Cardiac ventricle fibroblast (primary cell): ENCODE data around the gene ATP6V0D1. TPM values are rescaled to one million over a fixed set of nuclear protein-coding genes. Genes with fewer than 3 reads are reported as not detected.

Source experiments
- total RNA-seq: library from RNA; depleted of rRNA; stranded (reverse); fragments of >200 nt; gene quantifications from 2 replicates; pipeline ENCODE4 v1.2.3, GENCODE V29; 2015

ATP6V0D1 gene
- 99.7 and 107 TPM in 2 replicates for total RNA-seq

GRCh38 chr16:67480833-67481560 is at the start of gene ATP6V0D1:
TSS of gene ATP6V0D1 (minus strand) at chr16:67481157. CDS start at chr16:67481086, 71 bp downstream.

GRCh38 chr16:67528222-67528869 is 47.4 kb upstream of the ATP6V0D1 start, which contains the start of gene RIPOR1:
TSS of gene RIPOR1 (plus strand) at chr16:67528829. CDS start at chr16:67538447, 9,618 bp downstream.

GRCh38 chr16:67483150-67483549 is 2.2 kb upstream of the ATP6V0D1 start, which contains the start of gene AGRP:
TSS of gene AGRP (minus strand) at chr16:67483547. CDS start at chr16:67483398, 149 bp downstream.

GRCh38 chr16:67430977-67431774 is 49.8 kb downstream of the ATP6V0D1 start, which contains the start of gene HSD11B2:
TSS of gene HSD11B2 (plus strand) at chr16:67431121. CDS start at chr16:67431249, 128 bp downstream.

GRCh38 chr16:67415872-67416793 is 64.8 kb downstream of the ATP6V0D1 start, which contains the start of gene ZDHHC1:
TSS of gene ZDHHC1 (minus strand) at chr16:67416477. CDS start at chr16:67407775, 8,702 bp downstream.

GRCh38 chr16:67393111-67393787 is 87.7 kb downstream of the ATP6V0D1 start, which contains the start of gene TPPP3:
TSS of gene TPPP3 (minus strand) at chr16:67393498. CDS start at chr16:67391111, 2,387 bp downstream.

Other genes starting within 250 kb of the ATP6V0D1 start
- 18.8 and 22.7 TPM in 2 replicates for gene FHOD1, start 233.7 kb downstream of the ATP6V0D1 start, total RNA-seq
- 0.05 and 0.56 TPM in 2 replicates for gene SLC9A5, start 232.2 kb downstream of the ATP6V0D1 start, total RNA-seq
- 6.8 and 13.0 TPM in 2 replicates for gene PLEKHG4, start 201.6 kb downstream of the ATP6V0D1 start, total RNA-seq
- gene KCTD19, start 154.4 kb downstream of the ATP6V0D1 start, total RNA-seq = not detected in 2 replicates
- not detected in 2 replicates for gene LRRC36, start 154.3 kb downstream of the ATP6V0D1 start, total RNA-seq
- gene TPPP3, start 87.7 kb downstream of the ATP6V0D1 start, total RNA-seq = not detected in 2 replicates
- 8.8 and 11.4 TPM in 2 replicates for gene ZDHHC1, start 64.7 kb downstream of the ATP6V0D1 start, total RNA-seq
- 0.93 and 2.0 TPM in 2 replicates for gene HSD11B2, start 50.0 kb downstream of the ATP6V0D1 start, total RNA-seq
- gene AGRP, start 2.4 kb upstream of the ATP6V0D1 start, total RNA-seq = not detected in 2 replicates
- 34.4 and 46.2 TPM in 2 replicates for gene RIPOR1, start 47.7 kb upstream of the ATP6V0D1 start, total RNA-seq
- 12.5 and 19.1 TPM in 2 replicates for gene CTCF, start 81.4 kb upstream of the ATP6V0D1 start, total RNA-seq
- 0.05 and 1.5 TPM in 2 replicates for gene CARMIL2, start 164.0 kb upstream of the ATP6V0D1 start, total RNA-seq
- gene ACD, start 179.1 kb upstream of the ATP6V0D1 start, total RNA-seq = 12.9 and 15.7 TPM in 2 replicates
- 0.39 and 0.44 TPM in 2 replicates for gene PARD6A, start 179.8 kb upstream of the ATP6V0D1 start, total RNA-seq
- gene ENKD1, start 185.6 kb upstream of the ATP6V0D1 start, total RNA-seq = 10.4 and 11.9 TPM in 2 replicates
- gene C16orf86, start 185.7 kb upstream of the ATP6V0D1 start, total RNA-seq = 2.4 and 12.9 TPM in 2 replicates
- 8.5 and 11.8 TPM in 2 replicates for gene GFOD2, start 238.2 kb upstream of the ATP6V0D1 start, total RNA-seq